ENCODE measurements around the gene ALX4.

DNA sequence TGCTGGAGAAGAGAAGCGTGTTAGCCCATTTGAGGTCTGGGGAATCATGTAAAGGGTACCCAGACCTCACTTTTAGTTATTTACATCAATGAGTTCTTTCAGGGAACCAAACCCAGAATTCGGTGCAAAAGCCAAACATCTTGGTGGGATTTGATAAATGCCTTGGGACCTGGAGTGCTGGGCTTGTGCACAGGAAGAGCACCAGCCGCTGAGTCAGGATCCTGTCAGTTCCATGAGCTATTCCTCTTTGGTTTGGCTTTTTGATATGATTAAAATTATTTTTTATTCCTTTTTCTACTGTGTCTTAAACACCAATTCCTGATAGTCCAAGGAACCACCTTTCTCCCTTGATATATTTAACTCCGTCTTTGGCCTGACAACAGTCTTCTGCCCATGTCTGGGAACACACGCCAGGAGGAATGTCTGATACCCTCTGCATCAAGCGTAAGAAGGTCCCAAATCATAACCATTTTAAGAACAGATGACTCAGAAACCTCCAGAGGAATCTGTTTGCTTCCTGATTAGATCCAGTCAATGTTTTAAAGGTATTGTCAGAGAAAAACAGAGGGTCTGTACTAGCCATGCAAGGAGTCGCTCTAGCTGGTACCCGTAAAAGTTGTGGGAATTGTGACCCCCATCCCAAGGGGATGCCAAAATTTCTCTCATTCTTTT lies 65.2 kb downstream of the ALX4 start:
- TF ChIP-seq, protein P1, sequence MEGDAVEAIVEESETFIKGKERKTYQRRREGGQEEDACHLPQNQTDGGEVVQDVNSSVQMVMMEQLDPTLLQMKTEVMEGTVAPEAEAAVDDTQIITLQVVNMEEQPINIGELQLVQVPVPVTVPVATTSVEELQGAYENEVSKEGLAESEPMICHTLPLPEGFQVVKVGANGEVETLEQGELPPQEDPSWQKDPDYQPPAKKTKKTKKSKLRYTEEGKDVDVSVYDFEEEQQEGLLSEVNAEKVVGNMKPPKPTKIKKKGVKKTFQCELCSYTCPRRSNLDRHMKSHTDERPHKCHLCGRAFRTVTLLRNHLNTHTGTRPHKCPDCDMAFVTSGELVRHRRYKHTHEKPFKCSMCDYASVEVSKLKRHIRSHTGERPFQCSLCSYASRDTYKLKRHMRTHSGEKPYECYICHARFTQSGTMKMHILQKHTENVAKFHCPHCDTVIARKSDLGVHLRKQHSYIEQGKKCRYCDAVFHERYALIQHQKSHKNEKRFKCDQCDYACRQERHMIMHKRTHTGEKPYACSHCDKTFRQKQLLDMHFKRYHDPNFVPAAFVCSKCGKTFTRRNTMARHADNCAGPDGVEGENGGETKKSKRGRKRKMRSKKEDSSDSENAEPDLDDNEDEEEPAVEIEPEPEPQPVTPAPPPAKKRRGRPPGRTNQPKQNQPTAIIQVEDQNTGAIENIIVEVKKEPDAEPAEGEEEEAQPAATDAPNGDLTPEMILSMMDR (IDR thresholded peaks at IDR 0.05; ENCODE audit: low read length): no peak
- no peak for TF ChIP-seq EZH2phosphoT487 (IDR thresholded peaks at IDR 0.05; ENCODE audit: low read length)
- TF ChIP-seq EZH2 (optimal IDR thresholded peaks at IDR 0.05; ENCODE audit: low read depth, low read length): no peak

Data from MM.1S (cell line).